Omental fat pad (tissue), 4 donors: ENCODE measurements around the gene RAE1. TPM values are rescaled to one million over a fixed set of nuclear protein-coding genes. Genes with fewer than 3 reads are reported as not detected.
A peak's percentile ranks its signal among the peaks of the same experiment; 100 is the strongest.

Source experiments
- ATAC-seq: fragments of 150-250 bp; one replicate; pipeline ENCODE4 v1.9.1; 2016; ENCODE audit warnings: mild to moderate bottlenecking, moderate library complexity; ENCODE audit not compliant: low FRiP score
- DNase-seq: peaks from one replicate; pipeline ENCODE4 v3.0.0-alpha.2; 2019; ENCODE audit warnings: low spot score
- CTCF ChIP-seq, 3 donors: fragments of 450-650 bp; IDR thresholded peaks; one replicate each; pipeline ENCODE4 v1.5.1; 2016 to 2017; ENCODE audit warnings: antibody characterized with exemption in 3 of 3, mild to moderate bottlenecking in 3 of 3, moderate library complexity in 2 of 3
- total RNA-seq, 4 donors: library from RNA; depleted of rRNA; stranded (reverse); fragments of >200 nt; gene quantifications; one replicate each; pipeline ENCODE4 v1.1.0, GENCODE V29; 2016

Gene RAE1
- total RNA-seq, 4 donors from 2014 or later, result 13.9 to 32.9 (median 17.2) TPM

- TF ChIP-seq CTCF (IDR thresholded peaks at IDR 0.05), result no peak
- no peak for DNase-seq
- ATAC-seq, result no peak
Measured at GRCh38 chr20:57372157-57372556, 21.1 kb downstream of the RAE1 start.

- no peak for DNase-seq
- ATAC-seq, result no peak
- no peak for TF ChIP-seq CTCF (IDR thresholded peaks at IDR 0.05)
Measured at GRCh38 chr20:57372581-57373350, 21.7 kb downstream of the RAE1 start.

GRCh38 chr20:57374343-57374930 is 23.4 kb downstream of the RAE1 start:
- ATAC-seq, result peak; percentile 42
- no peak for DNase-seq
- no peak for TF ChIP-seq CTCF (IDR thresholded peaks at IDR 0.05)

GRCh38 chr20:57374931-57375651 is 24.0 kb downstream of the RAE1 start:
- no peak for DNase-seq
- no peak for TF ChIP-seq CTCF (IDR thresholded peaks at IDR 0.05)
- peak; percentile 14 for ATAC-seq

GRCh38 chr20:57375652-57376230 is 24.7 kb downstream of the RAE1 start:
- TF ChIP-seq CTCF (IDR thresholded peaks at IDR 0.05), result no peak
- DNase-seq (no peak), ATAC-seq (peak; percentile 11)

GRCh38 chr20:57377350-57377749 is 26.3 kb downstream of the RAE1 start:
- TF ChIP-seq CTCF (IDR thresholded peaks at IDR 0.05), result no peak
- ATAC-seq (no peak), DNase-seq (no peak)
